NCI-H446 (cell line): ENCODE measurements around the gene MCF2L.
"Not testable (repeated sequence)": the region's sequence is repeated elsewhere in the genome, so short reads cannot be mapped to it uniquely, and the experiment has no call there.

Experiments
- DNase-seq, 2 experiments: peaks; one replicate each; lab custom pipeline; 2025; lab: John Stamatoyannopoulos, UW

MCF2L gene

GRCh38 chr13:113016526-113017295, 47.7 kb downstream of the MCF2L start:
- DNase-seq, result no peak

GRCh38 chr13:113017506-113018215, 48.6 kb downstream of the MCF2L start:
- DNase-seq, result no peak

GRCh38 chr13:113018676-113019465, 49.9 kb downstream of the MCF2L start:
- DNase-seq, result no peak

- DNase-seq, result no peak
These were observed 51.5 kb downstream of the MCF2L start for GRCh38 chr13:113020323-113021080.

- DNase-seq, result no peak
These were observed 52.4 kb downstream of the MCF2L start for GRCh38 chr13:113021391-113021790.

GRCh38 chr13:113021811-113022210, 52.8 kb downstream of the MCF2L start:
- no peak for DNase-seq

- no peak for DNase-seq
These were observed 53.4 kb downstream of the MCF2L start for GRCh38 chr13:113022391-113022744.

GRCh38 chr13:113022745-113023574, 53.9 kb downstream of the MCF2L start:
- no peak for DNase-seq

- no peak for DNase-seq
These were observed 54.8 kb downstream of the MCF2L start for GRCh38 chr13:113023694-113024430.

GRCh38 chr13:113024466-113024865, 55.5 kb downstream of the MCF2L start:
- no peak for DNase-seq

- DNase-seq, result no peak
These were observed 57.4 kb downstream of the MCF2L start for GRCh38 chr13:113026391-113026910.

- no peak for DNase-seq
These were observed 58.1 kb downstream of the MCF2L start for GRCh38 chr13:113027095-113027494.

- no peak for DNase-seq
These were observed 58.6 kb downstream of the MCF2L start for GRCh38 chr13:113027566-113027965.

GRCh38 chr13:113028336-113029060, 59.5 kb downstream of the MCF2L start:
- no peak for DNase-seq

- DNase-seq, result no peak
These were observed 60.0 kb downstream of the MCF2L start for GRCh38 chr13:113029061-113029445.

GRCh38 chr13:113029487-113030258, 60.7 kb downstream of the MCF2L start:
- no peak for DNase-seq

GRCh38 chr13:113030259-113030640, 61.2 kb downstream of the MCF2L start:
- DNase-seq, result not testable (repeated sequence)

- DNase-seq, result no peak
These were observed 62.5 kb downstream of the MCF2L start for GRCh38 chr13:113031465-113031864.

- DNase-seq, result no peak
These were observed 63.3 kb downstream of the MCF2L start for GRCh38 chr13:113032291-113032690.
